ENCODE measurements around the gene CTNNA2.

The CTNNA2 gene

DNA sequence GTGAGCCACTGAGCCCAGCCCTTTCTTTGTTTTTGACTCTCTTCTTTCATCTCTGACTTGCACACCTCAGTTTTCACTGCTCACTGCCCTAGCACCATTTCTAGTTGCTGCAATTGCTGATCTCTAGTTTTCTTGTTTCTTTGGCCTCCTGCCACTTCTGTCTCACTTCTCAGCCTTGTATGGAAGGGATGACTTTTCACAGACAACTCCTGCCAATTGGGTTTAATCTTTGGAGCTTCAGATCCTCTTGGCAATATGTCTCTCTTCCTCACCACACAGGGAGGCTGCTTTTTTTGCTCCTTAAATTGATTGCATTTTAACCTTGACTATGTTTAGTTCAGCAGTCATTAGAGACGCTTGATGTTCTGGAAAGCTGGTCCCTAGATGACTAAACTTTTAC lies 323.1 kb downstream of the CTNNA2 start:
- TF ChIP-seq TAF1 (IDR thresholded peaks at IDR 0.05; ENCODE audit: borderline replicate concordance, insufficient read depth, low read length) = no peak
- TF ChIP-seq, protein P1, sequence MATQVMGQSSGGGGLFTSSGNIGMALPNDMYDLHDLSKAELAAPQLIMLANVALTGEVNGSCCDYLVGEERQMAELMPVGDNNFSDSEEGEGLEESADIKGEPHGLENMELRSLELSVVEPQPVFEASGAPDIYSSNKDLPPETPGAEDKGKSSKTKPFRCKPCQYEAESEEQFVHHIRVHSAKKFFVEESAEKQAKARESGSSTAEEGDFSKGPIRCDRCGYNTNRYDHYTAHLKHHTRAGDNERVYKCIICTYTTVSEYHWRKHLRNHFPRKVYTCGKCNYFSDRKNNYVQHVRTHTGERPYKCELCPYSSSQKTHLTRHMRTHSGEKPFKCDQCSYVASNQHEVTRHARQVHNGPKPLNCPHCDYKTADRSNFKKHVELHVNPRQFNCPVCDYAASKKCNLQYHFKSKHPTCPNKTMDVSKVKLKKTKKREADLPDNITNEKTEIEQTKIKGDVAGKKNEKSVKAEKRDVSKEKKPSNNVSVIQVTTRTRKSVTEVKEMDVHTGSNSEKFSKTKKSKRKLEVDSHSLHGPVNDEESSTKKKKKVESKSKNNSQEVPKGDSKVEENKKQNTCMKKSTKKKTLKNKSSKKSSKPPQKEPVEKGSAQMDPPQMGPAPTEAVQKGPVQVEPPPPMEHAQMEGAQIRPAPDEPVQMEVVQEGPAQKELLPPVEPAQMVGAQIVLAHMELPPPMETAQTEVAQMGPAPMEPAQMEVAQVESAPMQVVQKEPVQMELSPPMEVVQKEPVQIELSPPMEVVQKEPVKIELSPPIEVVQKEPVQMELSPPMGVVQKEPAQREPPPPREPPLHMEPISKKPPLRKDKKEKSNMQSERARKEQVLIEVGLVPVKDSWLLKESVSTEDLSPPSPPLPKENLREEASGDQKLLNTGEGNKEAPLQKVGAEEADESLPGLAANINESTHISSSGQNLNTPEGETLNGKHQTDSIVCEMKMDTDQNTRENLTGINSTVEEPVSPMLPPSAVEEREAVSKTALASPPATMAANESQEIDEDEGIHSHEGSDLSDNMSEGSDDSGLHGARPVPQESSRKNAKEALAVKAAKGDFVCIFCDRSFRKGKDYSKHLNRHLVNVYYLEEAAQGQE (IDR thresholded peaks at IDR 0.05; ENCODE audit: insufficient read depth in 1 of 2, low read depth in 2 of 2, low read length in 2 of 2) = no peak
- TF ChIP-seq FOXP2 (optimal IDR thresholded peaks at IDR 0.05; ENCODE audit: borderline replicate concordance, extremely low read depth, extremely low read length, insufficient read depth) = no peak
- TF ChIP-seq SIN3A (IDR thresholded peaks at IDR 0.05; ENCODE audit: borderline replicate concordance, insufficient read depth, low read length) = no peak
- TF ChIP-seq POLR2AphosphoS5 (IDR thresholded peaks at IDR 0.05; ENCODE audit: low read depth, low read length) = no peak

DNA sequence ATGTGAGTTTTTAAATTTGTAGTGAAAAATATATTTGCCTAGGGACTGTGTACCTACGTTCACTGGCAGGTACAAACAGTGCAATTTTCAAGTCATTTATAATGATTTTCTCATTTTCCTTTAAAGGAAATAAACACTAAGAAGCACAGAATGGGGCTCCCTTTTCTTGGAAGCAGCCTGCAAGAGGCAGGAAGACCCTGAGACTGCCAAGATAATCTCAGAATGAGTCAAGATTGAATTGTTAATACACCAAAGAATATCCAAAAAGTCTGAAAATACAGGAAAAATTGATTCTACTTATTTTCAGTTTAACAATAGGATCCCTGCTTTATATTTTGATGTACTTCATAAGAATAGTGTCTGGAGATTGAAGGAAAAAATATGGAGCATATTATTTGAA lies 331.2 kb downstream of the CTNNA2 start:
- no peak for TF ChIP-seq FOXP2 (optimal IDR thresholded peaks at IDR 0.05; ENCODE audit: borderline replicate concordance, extremely low read depth, extremely low read length, insufficient read depth)
- TF ChIP-seq POLR2AphosphoS5 (IDR thresholded peaks at IDR 0.05; ENCODE audit: low read depth, low read length) = no peak
- TF ChIP-seq SIN3A (IDR thresholded peaks at IDR 0.05; ENCODE audit: borderline replicate concordance, insufficient read depth, low read length) = no peak
- TF ChIP-seq, protein P1 (IDR thresholded peaks at IDR 0.05; ENCODE audit: insufficient read depth in 1 of 2, low read depth in 2 of 2, low read length in 2 of 2) = no peak
- TF ChIP-seq TAF1 (IDR thresholded peaks at IDR 0.05; ENCODE audit: borderline replicate concordance, insufficient read depth, low read length) = no peak

GRCh38 chr2:79846878-79847277 lies 334.0 kb downstream of the CTNNA2 start:
- TF ChIP-seq TAF1 (IDR thresholded peaks at IDR 0.05; ENCODE audit: borderline replicate concordance, insufficient read depth, low read length) = no peak
- TF ChIP-seq, protein P1 (IDR thresholded peaks at IDR 0.05; ENCODE audit: insufficient read depth in 1 of 2, low read depth in 2 of 2, low read length in 2 of 2) = no peak
- TF ChIP-seq SIN3A (IDR thresholded peaks at IDR 0.05; ENCODE audit: borderline replicate concordance, insufficient read depth, low read length) = no peak
- TF ChIP-seq FOXP2 (optimal IDR thresholded peaks at IDR 0.05; ENCODE audit: borderline replicate concordance, extremely low read depth, extremely low read length, insufficient read depth) = no peak
- no peak for TF ChIP-seq POLR2AphosphoS5 (IDR thresholded peaks at IDR 0.05; ENCODE audit: low read depth, low read length)

DNA sequence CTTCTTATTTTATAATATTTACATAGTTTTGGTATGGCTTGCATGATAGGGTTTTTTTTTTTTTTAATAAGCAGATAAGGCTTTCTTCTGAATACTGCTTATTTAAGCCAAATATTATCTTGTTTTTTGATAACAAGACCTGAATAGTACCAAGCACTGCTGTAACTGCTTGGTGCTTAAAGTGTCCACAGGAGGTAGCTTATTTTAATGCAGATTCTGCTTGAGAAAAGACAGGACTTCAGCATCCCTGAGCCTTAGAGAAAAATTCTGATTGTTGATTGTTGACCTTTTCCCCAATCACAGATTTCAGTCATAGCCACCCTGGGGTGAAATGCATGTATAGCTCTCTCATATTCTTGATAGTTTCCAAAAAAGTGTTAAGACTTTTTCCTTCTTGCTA lies 336.4 kb downstream of the CTNNA2 start:
- no peak for TF ChIP-seq FOXP2 (optimal IDR thresholded peaks at IDR 0.05; ENCODE audit: borderline replicate concordance, extremely low read depth, extremely low read length, insufficient read depth)
- TF ChIP-seq, protein P1 (IDR thresholded peaks at IDR 0.05; ENCODE audit: insufficient read depth in 1 of 2, low read depth in 2 of 2, low read length in 2 of 2) = no peak
- TF ChIP-seq SIN3A (IDR thresholded peaks at IDR 0.05; ENCODE audit: borderline replicate concordance, insufficient read depth, low read length) = no peak

- TF ChIP-seq, protein P1 (IDR thresholded peaks at IDR 0.05; ENCODE audit: insufficient read depth in 1 of 2, low read depth in 2 of 2, low read length in 2 of 2) = no peak
- no peak for TF ChIP-seq POLR2AphosphoS5 (IDR thresholded peaks at IDR 0.05; ENCODE audit: low read depth, low read length)
- no peak for TF ChIP-seq SIN3A (IDR thresholded peaks at IDR 0.05; ENCODE audit: borderline replicate concordance, insufficient read depth, low read length)
- TF ChIP-seq FOXP2 (optimal IDR thresholded peaks at IDR 0.05; ENCODE audit: borderline replicate concordance, extremely low read depth, extremely low read length, insufficient read depth) = no peak
- no peak for TF ChIP-seq TAF1 (IDR thresholded peaks at IDR 0.05; ENCODE audit: borderline replicate concordance, insufficient read depth, low read length)
Observed at GRCh38 chr2:79849949-79850348, 337.1 kb downstream of the CTNNA2 start.
